ENCODE data around the gene NFATC2.

Gene NFATC2

DNA sequence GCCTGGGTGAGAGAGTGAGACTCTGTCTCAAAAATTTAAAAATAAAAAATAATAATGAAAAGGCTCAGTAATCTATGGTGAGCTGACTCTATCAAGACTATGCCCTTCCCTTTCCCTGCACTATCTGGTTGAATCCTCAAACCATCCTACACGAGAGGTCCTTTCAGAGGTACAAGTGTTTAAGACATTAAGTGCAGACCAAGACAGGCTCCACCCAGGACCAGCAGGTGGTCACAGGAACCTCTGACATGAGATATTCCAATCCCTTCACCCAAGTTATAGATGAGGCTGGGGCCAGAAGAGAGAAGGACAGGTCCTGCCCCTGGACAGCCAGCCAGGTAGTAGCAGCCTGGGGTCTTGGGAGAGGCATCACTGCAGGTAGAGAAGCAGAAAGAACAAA, 182.6 kb downstream of the NFATC2 start:
- Histone ChIP-seq H3K9me2 (replicated peaks; ENCODE audit: insufficient read depth, low read length) (no peaks in the 10 kb centered on the region), H3K27ac (ENCODE audit: low read depth, low read length) (no peak overlapping the region), H4K20me1 (ENCODE audit: low read depth, low read length) (no peaks in the 10 kb centered on the region), H3K9ac (ENCODE audit: low read length) (no peak overlapping the region), H3K79me2 (ENCODE audit: insufficient read depth, low read length) (no peaks in the 10 kb centered on the region), H3K4me2 (ENCODE audit: low read depth, low read length, poor library complexity, severe bottlenecking) (no peak overlapping the region), H3K9me3 (ENCODE audit: insufficient read depth, low read length) (no peaks in the 10 kb centered on the region), H3K36me3 (ENCODE audit: low read length) (no peaks in the 10 kb centered on the region), H2AFZ (ENCODE audit: low read depth, low read length, severe bottlenecking) (no peak overlapping the region), H3F3A (ENCODE audit: insufficient read depth) (no peaks in the 10 kb centered on the region), H3K4me3 (ENCODE audit: insufficient read depth, low read length, poor library complexity, severe bottlenecking) (no peak overlapping the region), H3K27me3 (ENCODE audit: low read length) (no peaks in the 10 kb centered on the region)
- no peak for TF ChIP-seq EZH2phosphoT487 (conservative IDR thresholded peaks at IDR 0.05; ENCODE audit: low read length)
- TF ChIP-seq, protein P1, sequence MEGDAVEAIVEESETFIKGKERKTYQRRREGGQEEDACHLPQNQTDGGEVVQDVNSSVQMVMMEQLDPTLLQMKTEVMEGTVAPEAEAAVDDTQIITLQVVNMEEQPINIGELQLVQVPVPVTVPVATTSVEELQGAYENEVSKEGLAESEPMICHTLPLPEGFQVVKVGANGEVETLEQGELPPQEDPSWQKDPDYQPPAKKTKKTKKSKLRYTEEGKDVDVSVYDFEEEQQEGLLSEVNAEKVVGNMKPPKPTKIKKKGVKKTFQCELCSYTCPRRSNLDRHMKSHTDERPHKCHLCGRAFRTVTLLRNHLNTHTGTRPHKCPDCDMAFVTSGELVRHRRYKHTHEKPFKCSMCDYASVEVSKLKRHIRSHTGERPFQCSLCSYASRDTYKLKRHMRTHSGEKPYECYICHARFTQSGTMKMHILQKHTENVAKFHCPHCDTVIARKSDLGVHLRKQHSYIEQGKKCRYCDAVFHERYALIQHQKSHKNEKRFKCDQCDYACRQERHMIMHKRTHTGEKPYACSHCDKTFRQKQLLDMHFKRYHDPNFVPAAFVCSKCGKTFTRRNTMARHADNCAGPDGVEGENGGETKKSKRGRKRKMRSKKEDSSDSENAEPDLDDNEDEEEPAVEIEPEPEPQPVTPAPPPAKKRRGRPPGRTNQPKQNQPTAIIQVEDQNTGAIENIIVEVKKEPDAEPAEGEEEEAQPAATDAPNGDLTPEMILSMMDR (IDR thresholded peaks at IDR 0.05; ENCODE audit: insufficient read depth, low read length, poor library complexity, severe bottlenecking): no peak

DNA sequence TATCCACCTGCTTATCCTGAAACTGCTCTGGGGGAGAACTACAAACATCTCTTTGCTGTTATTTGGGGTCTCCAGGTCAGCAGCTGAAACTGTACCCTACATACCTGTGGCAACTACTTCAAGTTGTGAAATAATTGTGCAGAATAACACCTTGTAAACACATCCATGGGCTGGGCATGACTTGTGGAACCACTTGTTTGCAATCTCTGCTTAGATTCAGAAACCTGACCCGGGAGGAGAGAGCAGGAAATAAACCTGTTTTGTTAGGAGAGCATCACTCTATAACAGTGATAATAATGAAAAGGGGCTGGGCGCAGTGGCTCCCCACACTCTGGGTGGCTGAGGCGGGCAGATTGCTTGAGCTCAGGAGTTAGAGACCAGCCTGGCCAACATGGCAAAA, 183.1 kb downstream of the NFATC2 start:
- no peak overlapping the region for H2AFZ ChIP-seq (ENCODE audit: low read depth, low read length, severe bottlenecking)
- no peak overlapping the region for H3K27ac ChIP-seq (ENCODE audit: low read depth, low read length)
- no peak overlapping the region for H3K9ac ChIP-seq (ENCODE audit: low read length)
- H4K20me1 ChIP-seq (ENCODE audit: low read depth, low read length): no peaks in the 10 kb centered on the region
- H3K79me2 ChIP-seq (ENCODE audit: insufficient read depth, low read length): no peaks in the 10 kb centered on the region
- TF ChIP-seq, protein P1 (IDR thresholded peaks at IDR 0.05; ENCODE audit: insufficient read depth, low read length, poor library complexity, severe bottlenecking): no peak
- no peak for TF ChIP-seq EZH2phosphoT487 (conservative IDR thresholded peaks at IDR 0.05; ENCODE audit: low read length)
- no peaks in the 10 kb centered on the region for H3K9me2 ChIP-seq (replicated peaks; ENCODE audit: insufficient read depth, low read length)
- H3K4me3 ChIP-seq (ENCODE audit: insufficient read depth, low read length, poor library complexity, severe bottlenecking): no peak overlapping the region
- no peaks in the 10 kb centered on the region for H3K27me3 ChIP-seq (ENCODE audit: low read length)
- H3F3A ChIP-seq (ENCODE audit: insufficient read depth): no peaks in the 10 kb centered on the region
- no peak overlapping the region for H3K4me2 ChIP-seq (ENCODE audit: low read depth, low read length, poor library complexity, severe bottlenecking)
- H3K9me3 ChIP-seq (ENCODE audit: insufficient read depth, low read length): no peaks in the 10 kb centered on the region
- no peaks in the 10 kb centered on the region for H3K36me3 ChIP-seq (ENCODE audit: low read length)

DNA sequence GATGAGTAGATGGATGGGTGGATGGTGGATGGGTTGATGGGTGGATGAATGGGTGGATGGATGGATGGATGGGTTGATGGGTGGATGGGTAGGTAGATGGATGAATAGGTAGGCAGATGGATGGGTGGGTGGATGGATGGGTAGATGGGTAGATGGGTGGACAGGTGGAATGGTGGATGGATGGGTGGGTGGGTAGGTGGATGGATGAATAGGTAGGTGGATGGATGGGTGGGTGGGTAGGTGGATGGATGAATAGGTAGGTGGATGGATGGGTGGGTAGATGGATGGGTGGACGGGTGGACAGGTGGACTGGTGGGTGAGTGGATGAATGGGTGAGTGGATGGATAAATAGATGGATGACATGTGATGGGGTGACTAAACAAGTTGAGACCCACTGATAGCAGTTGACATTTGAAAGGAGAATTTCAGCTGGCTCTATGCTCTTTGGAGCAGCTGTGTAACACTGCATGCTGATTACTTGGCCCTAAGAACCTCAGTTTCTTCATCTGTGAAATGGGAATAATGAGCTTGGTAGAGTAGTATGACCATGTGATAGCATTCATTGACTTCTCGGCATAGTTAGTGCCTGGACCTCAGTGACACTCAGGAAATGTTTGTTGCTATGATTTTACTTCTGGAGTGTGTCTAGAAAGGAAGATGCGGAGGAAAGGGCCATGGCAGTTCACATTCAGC, 184.3 kb downstream of the NFATC2 start:
- Histone ChIP-seq H2AFZ (ENCODE audit: low read depth, low read length, severe bottlenecking) (no peak overlapping the region), H3F3A (ENCODE audit: insufficient read depth) (no peaks in the 10 kb centered on the region), H3K4me3 (ENCODE audit: insufficient read depth, low read length, poor library complexity, severe bottlenecking) (no peak overlapping the region), H3K9me2 (replicated peaks; ENCODE audit: insufficient read depth, low read length) (no peaks in the 10 kb centered on the region), H3K79me2 (ENCODE audit: insufficient read depth, low read length) (no peaks in the 10 kb centered on the region), H3K36me3 (ENCODE audit: low read length) (no peaks in the 10 kb centered on the region), H4K20me1 (ENCODE audit: low read depth, low read length) (no peaks in the 10 kb centered on the region), H3K27me3 (ENCODE audit: low read length) (no peaks in the 10 kb centered on the region), H3K9me3 (ENCODE audit: insufficient read depth, low read length) (no peaks in the 10 kb centered on the region), H3K27ac (ENCODE audit: low read depth, low read length) (no peak overlapping the region), H3K9ac (ENCODE audit: low read length) (no peak overlapping the region), H3K4me2 (ENCODE audit: low read depth, low read length, poor library complexity, severe bottlenecking) (no peak overlapping the region)
- TF ChIP-seq EZH2phosphoT487 (conservative IDR thresholded peaks at IDR 0.05; ENCODE audit: low read length): no peak
- TF ChIP-seq, protein P1 (IDR thresholded peaks at IDR 0.05; ENCODE audit: insufficient read depth, low read length, poor library complexity, severe bottlenecking): no peak

Data from SU-DHL-6 (cell line).